Neural cell (in vitro differentiated cells): ENCODE results near the gene BRD9. TPM values are rescaled to one million over a fixed set of nuclear protein-coding genes. Genes with fewer than 3 reads are reported as not detected.

Experiments used
- H2AFZ ChIP-seq: fragments of 200-600, 300-800 bp; sonication (generic), shearing (Covaris generic); 2 replicates; pipeline ENCODE4 v1.6.0; 2014; ENCODE audit warnings: low read depth, mild to moderate bottlenecking, antibody characterized with exemption, low read length, moderate library complexity
- H3F3A ChIP-seq: fragments of 200-600 bp; shearing (Covaris generic); 2 replicates; pipeline ENCODE4 v1.6.1; 2016; ENCODE audit warnings: mild to moderate bottlenecking, moderate library complexity, mixed read lengths, antibody characterized with exemption, low read length; ENCODE audit not compliant: insufficient read depth, poor library complexity, severe bottlenecking
- H3K27ac ChIP-seq: fragments of 200-600, 300-800 bp; sonication (generic), shearing (Covaris generic); 2 replicates; pipeline ENCODE4 v1.5.1; 2014; ENCODE audit warnings: mild to moderate bottlenecking, low read length, moderate library complexity
- H3K27me3 ChIP-seq: fragments of 300-800, 200-600 bp; sonication (generic), shearing (Covaris generic); 2 replicates; pipeline ENCODE4 v1.6.0; 2014; ENCODE audit warnings: mild to moderate bottlenecking, low read depth, low read length, moderate library complexity; ENCODE audit not compliant: insufficient read depth
- H3K36me3 ChIP-seq: fragments of 300-800, 200-600 bp; sonication (generic), shearing (Covaris generic); 2 replicates; pipeline ENCODE4 v1.5.1; 2014; ENCODE audit warnings: mild to moderate bottlenecking, antibody characterized with exemption, low read length, moderate library complexity; ENCODE audit not compliant: insufficient read depth
- H3K4me2 ChIP-seq: fragments of 300-800, 200-600 bp; sonication (generic), shearing (Covaris generic); 2 replicates; pipeline ENCODE4 v1.6.0; 2014; ENCODE audit warnings: mild to moderate bottlenecking, low read length
- H3K4me3 ChIP-seq: fragments of 300-800, 200-600 bp; sonication (generic), shearing (Covaris generic); 2 replicates; pipeline ENCODE4 v1.5.1; 2014; ENCODE audit warnings: mild to moderate bottlenecking, low read length, moderate library complexity
- H3K79me2 ChIP-seq: fragments of 200-600 bp; shearing (Covaris generic); replicated peaks from 2 replicates; pipeline ENCODE4 v1.6.0; 2014; ENCODE audit warnings: mild to moderate bottlenecking, low read length, moderate library complexity; ENCODE audit not compliant: insufficient read depth
- H3K9ac ChIP-seq: fragments of 300-800, 200-600 bp; sonication (generic), shearing (Covaris generic); 2 replicates; pipeline ENCODE4 v1.6.1; 2016; ENCODE audit warnings: mild to moderate bottlenecking, low read length, mixed read lengths
- H3K9me2 ChIP-seq: fragments of 200-600 bp; shearing (Covaris generic); 2 replicates; pipeline ENCODE4 v1.6.1; 2016; ENCODE audit warnings: mild to moderate bottlenecking, low read length, mixed read lengths; ENCODE audit not compliant: insufficient read depth
- H3K9me3 ChIP-seq: fragments of 200-600, 300-800 bp; sonication (generic), shearing (Covaris generic); 2 replicates; pipeline ENCODE4 v1.6.1; 2016; ENCODE audit warnings: mild to moderate bottlenecking, mixed run types, low read length, moderate library complexity, mixed read lengths
- H4K20me1 ChIP-seq: fragments of 200-600 bp; shearing (Covaris generic); 2 replicates; pipeline ENCODE4 v1.6.1; 2016; ENCODE audit warnings: mild to moderate bottlenecking, mixed run types; ENCODE audit not compliant: insufficient read depth
- CTCF ChIP-seq: fragments of 450-650 bp; IDR thresholded peaks from 2 replicates; pipeline ENCODE4 v1.5.1; 2014; ENCODE audit warnings: antibody characterized with exemption, mild to moderate bottlenecking, moderate library complexity; ENCODE audit not compliant: poor library complexity, severe bottlenecking
- EP300 ChIP-seq: fragments of 450-650 bp; conservative IDR thresholded peaks from 2 replicates; pipeline ENCODE4 v1.6.1; 2014; ENCODE audit warnings: antibody characterized with exemption, mild to moderate bottlenecking, moderate library complexity; ENCODE audit not compliant: poor library complexity, severe bottlenecking
- EZH2 ChIP-seq: fragments of 200-600, 300-800 bp; shearing (Covaris generic), sonication (generic); IDR thresholded peaks from 2 replicates; pipeline ENCODE4 v1.6.1; 2014; ENCODE audit warnings: antibody characterized with exemption, low read length, borderline replicate concordance, mild to moderate bottlenecking; ENCODE audit not compliant: insufficient read depth, poor library complexity, severe bottlenecking
- MXI1 ChIP-seq: fragments of 450-650 bp; conservative IDR thresholded peaks from 2 replicates; pipeline ENCODE4 v1.6.1; 2014; ENCODE audit warnings: antibody characterized with exemption, mild to moderate bottlenecking; ENCODE audit not compliant: poor library complexity, severe bottlenecking
- POLR2AphosphoS5 ChIP-seq: IDR thresholded peaks from 2 replicates; pipeline ENCODE4 v1.6.1; 2012
- RAD21 ChIP-seq: fragments of 450-650 bp; conservative IDR thresholded peaks from 2 replicates; pipeline ENCODE4 v1.6.1; 2014; ENCODE audit warnings: antibody characterized with exemption, mild to moderate bottlenecking, moderate library complexity
- REST ChIP-seq: IDR thresholded peaks from 2 replicates; pipeline ENCODE4 v1.6.1; 2012; ENCODE audit warnings: borderline replicate concordance
- SMC3 ChIP-seq: fragments of 450-650 bp; conservative IDR thresholded peaks from 2 replicates; pipeline ENCODE4 v1.6.1; 2014; ENCODE audit warnings: antibody characterized with exemption, mild to moderate bottlenecking, moderate library complexity; ENCODE audit not compliant: poor library complexity
- TAF1 ChIP-seq: IDR thresholded peaks from 2 replicates; pipeline ENCODE4 v1.6.1; 2012; ENCODE audit warnings: low read depth
- polyA plus RNA-seq: library from polyadenylated mRNA; depleted of rRNA; stranded (reverse); fragments of >200 nt; gene quantifications from 2 replicates; pipeline ENCODE4 v1.2.3, GENCODE V29; 2014

Gene BRD9
- polyA plus RNA-seq, 1 donor from 2014 or later, result 50.4 TPM

GRCh38 chr5:923281-923873, 30.8 kb upstream of the BRD9 start:
- Histone ChIP-seq H3K9ac (peak overlapping the region; percentile 22), H3K4me2 (no peak overlapping the region), H3K27ac (no peak overlapping the region), H4K20me1 (no peaks in the 10 kb centered on the region), H3K4me3 (no peak overlapping the region), H2AFZ (no peak overlapping the region), H3K79me2 (no peaks in the 10 kb centered on the region), H3K9me2 (no peaks in the 10 kb centered on the region), H3K9me3 (no peaks in the 10 kb centered on the region), H3K27me3 (peaks cover 15% of the 10 kb centered on the region), H3K36me3 (no peaks in the 10 kb centered on the region), H3F3A (no peaks in the 10 kb centered on the region)
- TF ChIP-seq SMC3 (peak; percentile 95), RAD21 (peak; percentile 95), EZH2 (no peak), POLR2AphosphoS5 (no peak), EP300 (no peak), TAF1 (no peak), MXI1 (no peak), REST (no peak), CTCF (peak; percentile 96)

GRCh38 chr5:922436-923280, 30.1 kb upstream of the BRD9 start:
- Histone ChIP-seq H3F3A (no peaks in the 10 kb centered on the region), H3K27ac (no peak overlapping the region), H3K27me3 (peaks cover 15% of the 10 kb centered on the region), H4K20me1 (no peaks in the 10 kb centered on the region), H2AFZ (no peak overlapping the region), H3K79me2 (no peaks in the 10 kb centered on the region), H3K9me2 (no peaks in the 10 kb centered on the region), H3K4me2 (no peak overlapping the region), H3K9ac (no peak overlapping the region), H3K36me3 (no peaks in the 10 kb centered on the region), H3K4me3 (no peak overlapping the region), H3K9me3 (no peaks in the 10 kb centered on the region)
- TF ChIP-seq TAF1 (no peak), POLR2AphosphoS5 (no peak), CTCF (no peak), REST (no peak), MXI1 (no peak), RAD21 (no peak), SMC3 (no peak), EZH2 (no peak), EP300 (no peak)
